Ascending aorta (tissue), 2 donors: ENCODE data around the gene CD300C. TPM values are rescaled to one million over a fixed set of nuclear protein-coding genes. Genes with fewer than 3 reads are reported as not detected.
A peak's percentile ranks its signal among the peaks of the same experiment; 100 is the strongest.

Experiments
- DNase-seq, 2 donors: peaks; one replicate each; pipeline ENCODE4 v3.0.0-alpha.2; 2019; ENCODE audit warnings: low spot score in 2 of 2
- H3K27ac ChIP-seq, 2 donors: fragments of 200-600 bp; sonication (generic); one replicate each; pipeline ENCODE4 v1.5.1; 2016 to 2017; ENCODE audit warnings: mild to moderate bottlenecking in 1 of 2
- H3K27me3 ChIP-seq: fragments of 200-600 bp; sonication (generic); one replicate; pipeline ENCODE4 v1.5.1; 2017
- H3K36me3 ChIP-seq, 2 donors: fragments of 200-600 bp; sonication (generic); one replicate each; pipeline ENCODE4 v1.5.1; 2016
- H3K4me1 ChIP-seq, 2 donors: fragments of 200-600 bp; sonication (generic); one replicate each; pipeline ENCODE4 v1.5.1; 2016 to 2017; ENCODE audit warnings: mild to moderate bottlenecking in 1 of 2
- H3K4me3 ChIP-seq, 2 donors: fragments of 200-600 bp; sonication (generic); one replicate each; pipeline ENCODE4 v1.5.1; 2016 to 2017; ENCODE audit warnings: mild to moderate bottlenecking in 1 of 2
- H3K9me3 ChIP-seq, 2 donors: fragments of 200-600 bp; sonication (generic); one replicate each; pipeline ENCODE4 v1.5.1; 2016
- intact Hi-C: fragments of 100-400 bp; cut with DNase I; formaldehyde crosslinking; loops from one replicate; pipeline ENCODE4 v1.15.1; 2023
- total RNA-seq: library from RNA; depleted of rRNA; stranded (reverse); fragments of >200 nt; gene quantifications from one replicate; pipeline ENCODE4 v1.1.0, GENCODE V29; 2016
- TF ChIP-seq, protein P1 (sequence below), 3 experiments: fragments of 200-600 bp in 2 of 3; fragments of 450-650 bp in 1 of 3; sonication (generic) in 2 of 3; IDR thresholded peaks; one replicate each; pipeline ENCODE4 v1.5.1; 2016 to 2019; ENCODE audit warnings: antibody characterized with exemption in 3 of 3, mild to moderate bottlenecking in 1 of 3, moderate library complexity in 1 of 3

CD300C gene
- total RNA-seq, 1 donor from 2014 or later = not detected

- H3K36me3 ChIP-seq = no peaks in the 10 kb centered on the region
- DNase-seq = peak in 1 of 2 donors; percentile 56
- H3K9me3 ChIP-seq = no peaks in the 10 kb centered on the region
- H3K4me1 ChIP-seq = no peaks in the 10 kb centered on the region
- no peak overlapping the region for H3K27ac ChIP-seq
- TF ChIP-seq, protein P1, sequence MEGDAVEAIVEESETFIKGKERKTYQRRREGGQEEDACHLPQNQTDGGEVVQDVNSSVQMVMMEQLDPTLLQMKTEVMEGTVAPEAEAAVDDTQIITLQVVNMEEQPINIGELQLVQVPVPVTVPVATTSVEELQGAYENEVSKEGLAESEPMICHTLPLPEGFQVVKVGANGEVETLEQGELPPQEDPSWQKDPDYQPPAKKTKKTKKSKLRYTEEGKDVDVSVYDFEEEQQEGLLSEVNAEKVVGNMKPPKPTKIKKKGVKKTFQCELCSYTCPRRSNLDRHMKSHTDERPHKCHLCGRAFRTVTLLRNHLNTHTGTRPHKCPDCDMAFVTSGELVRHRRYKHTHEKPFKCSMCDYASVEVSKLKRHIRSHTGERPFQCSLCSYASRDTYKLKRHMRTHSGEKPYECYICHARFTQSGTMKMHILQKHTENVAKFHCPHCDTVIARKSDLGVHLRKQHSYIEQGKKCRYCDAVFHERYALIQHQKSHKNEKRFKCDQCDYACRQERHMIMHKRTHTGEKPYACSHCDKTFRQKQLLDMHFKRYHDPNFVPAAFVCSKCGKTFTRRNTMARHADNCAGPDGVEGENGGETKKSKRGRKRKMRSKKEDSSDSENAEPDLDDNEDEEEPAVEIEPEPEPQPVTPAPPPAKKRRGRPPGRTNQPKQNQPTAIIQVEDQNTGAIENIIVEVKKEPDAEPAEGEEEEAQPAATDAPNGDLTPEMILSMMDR (IDR thresholded peaks at IDR 0.05) = no peak
- no peaks in the 10 kb centered on the region for H3K27me3 ChIP-seq
- intact Hi-C loops = no loop called here
- no peak overlapping the region for H3K4me3 ChIP-seq
Measured at GRCh38 chr17:74524653-74525464, 21.1 kb downstream of the CD300C start.

GRCh38 chr17:74523308-74523707 is 22.6 kb downstream of the CD300C start:
- Histone ChIP-seq H3K27me3 (no peaks in the 10 kb centered on the region), H3K27ac (no peak overlapping the region), H3K9me3 (no peaks in the 10 kb centered on the region), H3K4me3 (no peak overlapping the region), H3K36me3 (no peaks in the 10 kb centered on the region), H3K4me1 (no peaks in the 10 kb centered on the region)
- no peak for DNase-seq
- intact Hi-C loops = no loop called here
- TF ChIP-seq, protein P1 (IDR thresholded peaks at IDR 0.05) = no peak

- intact Hi-C loops = no loop called here
- TF ChIP-seq, protein P1 (IDR thresholded peaks at IDR 0.05) = no peak
- DNase-seq = no peak
- Histone ChIP-seq H3K27ac (no peak overlapping the region), H3K9me3 (no peaks in the 10 kb centered on the region), H3K36me3 (no peaks in the 10 kb centered on the region), H3K4me3 (no peak overlapping the region), H3K27me3 (no peaks in the 10 kb centered on the region), H3K4me1 (no peaks in the 10 kb centered on the region)
Measured at GRCh38 chr17:74522381-74523105, 23.4 kb downstream of the CD300C start.

DNA sequence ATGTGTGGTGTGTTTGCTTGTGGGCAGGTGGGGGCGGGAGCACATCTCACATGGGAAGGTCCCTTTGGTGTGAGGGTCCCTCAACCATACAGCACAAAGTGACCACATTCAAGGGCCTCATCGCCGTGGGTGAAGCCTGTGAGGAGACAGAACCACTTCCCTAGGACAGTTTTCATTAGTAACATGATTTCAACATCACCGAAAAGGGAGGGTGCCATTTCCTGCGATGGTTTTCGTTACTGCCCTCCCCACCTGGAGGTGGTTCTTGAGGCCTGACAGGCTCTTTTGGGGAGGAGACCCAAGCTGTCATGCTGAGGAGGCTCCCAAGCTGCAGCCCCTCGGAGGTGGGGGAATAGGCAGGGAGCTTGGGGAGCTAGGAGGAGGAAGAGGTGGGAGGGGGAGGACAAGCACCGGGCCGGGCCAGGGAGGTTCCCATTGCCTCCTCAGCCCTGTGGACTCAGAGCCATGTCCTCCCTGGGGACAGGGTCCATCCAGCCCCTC is 24.2 kb downstream of the CD300C start:
- H3K27me3 ChIP-seq = no peaks in the 10 kb centered on the region
- no peak overlapping the region for H3K4me3 ChIP-seq
- no peak for DNase-seq
- TF ChIP-seq, protein P1 (IDR thresholded peaks at IDR 0.05) = no peak
- peak overlapping the region; percentile 48 to 64 for H3K27ac ChIP-seq
- no peaks in the 10 kb centered on the region for H3K36me3 ChIP-seq
- no peaks in the 10 kb centered on the region for H3K4me1 ChIP-seq
- intact Hi-C loops = no loop called here
- no peaks in the 10 kb centered on the region for H3K9me3 ChIP-seq

DNA sequence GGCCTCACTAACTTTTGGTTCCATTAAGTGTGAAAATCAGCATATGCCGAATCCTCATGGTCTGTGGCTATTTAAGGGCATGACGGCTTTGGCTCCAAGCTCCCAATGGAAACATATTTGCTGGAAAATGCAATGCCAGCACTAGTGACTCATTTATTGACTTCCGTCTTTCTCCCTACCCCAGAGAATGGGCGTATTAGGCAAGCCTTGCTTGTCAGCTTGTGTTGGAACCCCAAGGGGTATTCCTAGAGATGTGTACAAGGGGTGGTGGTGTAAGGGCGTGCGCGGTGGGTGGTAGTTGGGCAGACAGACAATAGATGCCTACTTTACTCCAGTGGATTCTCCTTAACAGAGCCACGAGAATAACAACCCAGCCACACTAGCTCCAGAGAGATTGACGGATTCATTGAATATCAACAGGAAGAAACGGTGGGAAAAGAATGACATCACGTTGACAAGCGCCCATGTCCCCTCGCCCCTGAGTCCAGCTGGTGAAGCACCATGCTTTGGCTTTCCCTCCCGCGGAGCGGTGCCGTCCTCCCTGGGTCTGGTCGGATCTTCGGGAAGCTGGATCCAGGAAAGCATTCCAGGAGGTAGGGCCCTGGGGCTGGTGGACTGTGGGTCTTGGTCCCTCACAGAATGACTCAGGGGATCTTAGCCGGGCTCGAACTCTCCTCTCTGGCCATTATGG is 25.0 kb downstream of the CD300C start:
- Histone ChIP-seq H3K36me3 (no peaks in the 10 kb centered on the region), H3K4me3 (no peak overlapping the region), H3K27me3 (no peaks in the 10 kb centered on the region), H3K4me1 (no peaks in the 10 kb centered on the region), H3K27ac (peak overlapping the region; percentile 48 to 64), H3K9me3 (no peaks in the 10 kb centered on the region)
- intact Hi-C loops = no loop called here
- TF ChIP-seq, protein P1 (IDR thresholded peaks at IDR 0.05) = no peak
- DNase-seq = no peak
